GF-D8 (cell line): ENCODE data around the gene ZSCAN9.

Experiments
- DNase-seq: peaks from one replicate; lab custom pipeline; 2025; lab: John Stamatoyannopoulos, UW

ZSCAN9 gene

GRCh38 chr6:28266962-28267694, 42.1 kb downstream of the ZSCAN9 start, which contains the start of gene ZSCAN26:
Gene ZSCAN26, plus strand, starts transcription at chr6:28267143. Its CDS starts 4,777 bp downstream, at chr6:28271920.
- DNase-seq = peak; percentile 62

GRCh38 chr6:28267695-28268059, 42.6 kb downstream of the ZSCAN9 start:
- no peak for DNase-seq

GRCh38 chr6:28269492-28269891, 44.4 kb downstream of the ZSCAN9 start:
- no peak for DNase-seq

- no peak for DNase-seq
Observed at GRCh38 chr6:28274888-28275287, 49.8 kb downstream of the ZSCAN9 start.

- DNase-seq = no peak
Observed at GRCh38 chr6:28277746-28278145, 52.7 kb downstream of the ZSCAN9 start.

- DNase-seq = no peak
Observed at GRCh38 chr6:28280595-28281287, 55.7 kb downstream of the ZSCAN9 start.

GRCh38 chr6:28281288-28282064, 56.4 kb downstream of the ZSCAN9 start, which contains the start of gene PGBD1:
Gene PGBD1, plus strand, starts transcription at chr6:28281572. Its CDS starts 2,242 bp downstream, at chr6:28283814.
- peak; percentile 41 for DNase-seq

- no peak for DNase-seq
Observed at GRCh38 chr6:28282926-28283325, 57.9 kb downstream of the ZSCAN9 start.
